Fibroblast of skin of abdomen (primary cell): ENCODE results near the gene WASF3.
"Not testable (repeated sequence)": the region's sequence is repeated elsewhere in the genome, so short reads cannot be mapped to it uniquely, and the experiment has no call there.

Source experiments
- DNase-seq: peaks from one replicate; pipeline ENCODE4 v3.0.0-alpha.2; 2013

WASF3 gene

DNA sequence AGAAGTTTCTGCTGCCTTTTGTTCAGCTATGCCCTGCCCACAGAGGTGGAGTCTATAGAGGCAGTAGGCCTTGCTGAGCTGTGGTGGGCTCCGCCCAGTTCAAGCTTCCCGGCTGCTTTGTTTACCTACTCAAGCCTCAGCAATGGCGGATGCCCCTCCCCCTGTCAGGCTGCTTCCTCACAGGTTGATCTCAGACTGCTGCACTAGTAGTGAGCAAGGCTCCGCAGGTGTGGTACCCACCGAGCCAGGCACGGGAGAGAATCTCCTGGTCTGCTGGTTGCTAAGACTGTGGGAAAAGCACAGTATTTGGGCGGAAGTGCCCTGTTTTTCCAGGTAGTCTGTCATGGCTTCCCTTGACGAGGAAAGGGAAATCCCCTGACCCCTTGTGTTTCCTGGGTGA, 78.6 kb downstream of the WASF3 start:
- DNase-seq: not testable (repeated sequence)

DNA sequence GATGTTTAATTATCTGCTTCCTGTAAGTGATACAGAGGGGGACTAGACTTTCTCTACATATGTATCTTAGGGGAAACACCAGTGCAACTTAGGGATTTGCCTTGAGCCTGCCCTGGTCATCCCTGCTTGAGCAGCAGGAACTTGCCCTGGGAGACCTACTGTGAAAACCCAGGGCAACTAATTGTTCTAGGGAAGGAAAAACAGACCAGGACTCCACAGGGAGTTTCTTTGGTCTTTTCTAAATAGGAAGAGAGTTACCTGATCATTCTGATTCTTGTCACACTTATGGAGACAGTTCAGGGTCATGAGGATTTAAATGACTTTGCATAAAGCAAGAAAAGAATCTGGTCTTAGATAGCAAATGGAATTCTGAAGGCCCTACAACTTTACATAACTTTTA, 89.1 kb downstream of the WASF3 start:
- DNase-seq: no peak

DNA sequence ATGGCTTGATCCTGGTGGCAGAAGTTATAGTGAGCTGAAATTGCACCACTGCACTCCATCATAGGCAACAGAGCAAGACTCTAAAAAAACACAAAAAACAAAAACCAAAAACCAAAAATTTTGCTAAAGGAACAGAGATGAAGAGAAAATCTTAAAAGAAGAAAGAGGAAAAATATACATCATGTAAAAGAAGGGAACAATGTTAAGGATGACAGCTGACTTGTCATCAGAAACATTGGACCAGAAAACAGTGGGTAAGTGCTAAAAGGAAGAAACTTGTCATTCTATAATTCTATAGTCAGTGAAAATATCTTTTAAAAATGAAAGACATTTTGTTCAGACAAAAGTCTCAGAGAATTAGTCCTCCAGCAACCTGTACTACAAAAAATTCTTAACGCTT, 93.8 kb downstream of the WASF3 start:
- DNase-seq: no peak

DNA sequence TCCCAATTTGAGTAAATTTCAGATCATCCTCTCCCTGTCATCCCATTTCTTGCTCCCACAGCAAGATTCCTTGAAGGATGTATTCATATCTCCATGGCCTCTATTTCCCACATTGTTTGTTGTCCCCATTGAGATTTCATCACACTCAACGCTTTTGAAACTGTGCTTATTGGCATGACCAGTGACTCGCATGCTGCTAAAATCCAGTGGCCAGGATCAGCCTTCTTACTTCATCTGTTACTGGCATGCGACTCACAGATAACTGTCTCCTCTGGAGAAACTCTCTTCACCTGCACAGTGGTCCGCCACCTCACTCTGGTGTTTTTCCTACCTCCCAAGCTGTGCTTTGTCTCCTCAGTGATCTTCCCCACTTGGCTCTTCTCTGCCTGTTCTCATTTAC, 95.8 kb downstream of the WASF3 start:
- peak; percentile 24 for DNase-seq

DNA sequence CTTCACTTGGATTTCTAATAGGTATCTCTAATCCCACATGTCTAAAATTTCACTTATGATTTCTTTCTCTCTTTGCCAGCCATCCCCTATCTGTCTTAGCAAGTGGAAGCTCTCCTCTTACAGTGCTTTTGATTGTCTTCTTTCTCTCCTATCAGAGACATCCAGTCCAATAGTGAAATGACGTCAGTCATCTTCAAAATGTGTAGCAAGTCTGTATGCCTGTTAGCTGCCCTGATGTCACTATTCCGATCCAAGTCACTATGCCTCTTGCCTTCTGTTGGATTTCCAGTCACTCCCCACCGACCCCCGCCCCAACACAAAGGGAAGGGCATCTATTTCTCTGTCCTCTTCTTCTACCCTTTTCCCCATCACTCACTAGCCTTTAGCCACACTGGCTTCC, 96.4 kb downstream of the WASF3 start:
- no peak for DNase-seq

DNA sequence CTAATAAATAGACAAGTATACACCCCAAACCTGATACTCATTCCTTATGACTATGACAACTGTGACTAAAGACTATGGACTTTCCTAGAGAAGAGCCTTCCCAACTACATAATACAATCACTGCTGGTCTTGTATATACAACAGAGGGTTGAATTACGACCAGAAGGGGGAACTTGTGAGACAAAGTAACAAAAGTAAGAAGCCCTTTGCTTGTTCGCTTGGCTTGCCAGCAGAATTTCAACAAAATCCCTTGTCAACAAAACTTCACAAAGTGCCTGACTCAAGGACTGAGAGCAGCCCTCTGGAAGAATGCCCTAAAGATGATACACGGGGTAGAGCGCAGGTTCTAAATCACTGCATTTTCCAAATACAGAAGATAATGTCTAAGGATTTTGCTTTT, 99.4 kb downstream of the WASF3 start:
- DNase-seq: no peak

DNA sequence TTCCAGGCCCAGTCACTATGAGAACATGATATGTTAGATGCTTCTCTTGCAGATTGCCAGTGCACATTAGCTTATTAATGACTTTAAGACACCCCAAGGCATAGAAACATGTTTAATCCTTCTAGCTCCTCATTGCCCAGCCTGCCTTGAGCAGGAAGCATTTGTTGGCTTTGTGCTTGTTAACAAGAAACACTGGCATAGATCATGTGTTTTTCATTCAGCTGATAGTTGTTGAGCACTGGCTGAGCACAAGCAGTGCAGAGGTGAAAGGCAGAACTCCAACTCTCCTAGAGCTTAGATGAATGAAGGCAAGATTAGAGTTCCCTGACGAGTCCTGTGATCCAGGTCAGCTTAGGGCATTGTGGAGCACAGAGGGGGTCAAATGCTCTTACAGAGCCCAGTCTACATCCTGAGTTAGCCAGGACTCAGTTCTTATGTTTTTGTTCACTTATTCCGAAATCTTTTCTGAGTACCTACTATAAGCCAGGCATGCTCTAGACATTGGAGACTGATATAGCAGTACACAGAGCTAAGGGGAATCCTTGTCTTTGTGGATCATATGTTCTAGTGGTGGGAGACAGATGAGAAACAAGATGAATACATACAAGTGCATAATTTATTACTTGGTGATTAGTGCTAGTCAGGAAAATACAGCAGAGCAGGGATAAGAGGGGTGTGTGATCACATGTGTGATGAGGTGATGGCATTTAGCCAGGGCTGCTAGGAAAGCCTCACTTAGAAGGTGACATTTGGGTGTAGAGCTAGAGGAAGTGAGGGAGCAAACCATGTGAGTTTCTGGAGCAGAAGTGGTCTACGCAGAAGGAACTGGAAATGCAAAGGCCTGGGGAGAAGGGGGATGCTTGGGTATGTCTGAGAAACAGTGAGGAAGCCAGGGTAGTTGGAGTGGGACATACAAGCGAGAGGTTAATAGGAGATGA, 101.2 kb downstream of the WASF3 start:
- DNase-seq: no peak

DNA sequence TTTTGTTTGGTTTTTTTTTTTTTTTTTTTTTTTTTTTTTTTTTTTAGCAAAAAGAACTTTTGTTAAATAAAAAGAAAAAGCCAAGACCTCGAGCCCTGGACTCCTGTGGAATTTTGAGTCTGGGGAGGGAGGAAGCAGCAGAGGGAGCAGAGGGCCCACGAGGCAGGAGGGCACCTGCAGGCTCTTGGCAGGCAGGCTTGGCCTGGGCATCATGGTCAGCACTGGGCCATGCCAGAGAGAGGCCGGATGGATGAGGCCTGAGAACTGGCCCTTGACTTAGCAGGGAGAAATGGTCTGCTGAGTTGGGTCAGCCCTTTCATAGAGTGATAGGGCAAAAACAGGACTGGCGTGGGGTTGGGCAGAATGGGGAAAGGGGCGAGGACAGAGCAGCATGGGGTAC, 102.7 kb downstream of the WASF3 start:
- DNase-seq: no peak

DNA sequence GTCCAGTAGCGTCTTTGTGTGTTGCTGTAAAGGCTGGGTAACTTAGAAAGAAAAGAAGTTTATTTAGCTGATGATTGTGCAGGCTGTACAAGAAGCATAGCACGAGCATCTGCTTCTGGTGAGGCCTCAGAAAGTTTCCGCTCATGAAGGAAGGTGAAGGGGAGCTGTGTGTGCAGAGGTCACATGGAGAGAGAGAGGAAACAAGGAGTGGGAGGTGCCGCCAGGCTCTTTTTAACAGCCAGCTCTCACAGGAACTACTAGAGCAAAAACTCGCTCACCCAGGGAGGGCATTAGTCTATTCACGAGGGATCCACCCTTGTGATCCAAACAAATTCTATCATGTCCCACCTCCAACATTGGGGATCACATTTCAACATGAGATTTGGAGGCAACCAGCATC, 103.3 kb downstream of the WASF3 start:
- no peak for DNase-seq

DNA sequence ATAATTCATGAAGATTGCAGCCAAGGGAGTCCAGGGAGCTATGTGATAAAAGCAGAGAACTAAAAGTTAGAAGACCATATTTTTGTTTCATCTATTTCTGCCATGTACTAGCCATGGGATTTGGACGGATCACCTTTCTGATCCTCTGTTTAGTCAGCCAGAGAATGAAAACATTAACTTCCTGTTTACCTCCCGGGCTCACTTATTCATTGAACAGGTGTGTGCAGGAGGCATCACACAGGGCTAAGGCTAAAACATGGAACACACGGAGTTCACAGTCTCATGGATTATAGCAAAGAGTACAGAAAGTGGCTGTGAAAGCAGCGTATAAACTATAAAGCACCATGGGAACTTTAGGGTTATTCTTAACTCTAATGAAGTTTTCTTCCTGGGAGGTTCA, 106.3 kb downstream of the WASF3 start:
- DNase-seq: no peak

DNA sequence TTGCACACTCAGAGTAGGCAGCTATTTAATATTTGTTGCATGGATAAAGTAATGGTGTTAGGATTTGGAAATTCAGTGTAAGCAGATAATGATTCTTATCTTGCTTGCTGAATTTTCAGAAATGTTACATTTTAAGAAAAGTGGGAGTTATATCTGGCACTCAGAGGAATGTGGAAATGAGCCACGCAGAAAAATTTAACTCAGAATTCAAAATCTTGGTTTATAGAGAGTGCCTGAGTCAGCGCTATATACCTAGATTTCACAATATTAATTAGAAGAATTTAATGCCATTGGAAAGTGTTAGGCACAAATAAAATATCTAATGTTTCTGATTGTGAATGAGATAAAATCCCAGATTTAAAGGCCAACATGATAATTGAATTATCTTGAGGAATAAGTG, 106.8 kb downstream of the WASF3 start:
- DNase-seq: no peak

DNA sequence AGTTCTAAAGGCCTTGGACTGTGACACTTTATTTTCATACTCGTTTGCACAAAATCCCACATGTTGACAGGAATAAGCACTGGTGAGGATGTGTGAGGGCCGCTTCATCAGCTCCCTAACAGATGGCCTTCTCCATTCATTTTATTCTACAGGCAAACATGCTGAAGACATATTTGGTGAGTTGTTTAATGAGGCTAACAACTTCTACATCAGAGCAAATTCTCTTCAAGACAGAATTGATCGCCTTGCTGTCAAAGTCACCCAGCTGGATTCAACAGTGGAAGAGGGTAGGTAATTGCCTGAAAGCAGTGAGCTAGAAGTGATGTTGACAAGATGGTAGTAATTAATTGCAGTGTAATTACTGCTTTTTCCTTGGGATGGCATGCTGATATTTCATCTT, 107.4 kb downstream of the WASF3 start:
- peak; percentile 28 for DNase-seq

DNA sequence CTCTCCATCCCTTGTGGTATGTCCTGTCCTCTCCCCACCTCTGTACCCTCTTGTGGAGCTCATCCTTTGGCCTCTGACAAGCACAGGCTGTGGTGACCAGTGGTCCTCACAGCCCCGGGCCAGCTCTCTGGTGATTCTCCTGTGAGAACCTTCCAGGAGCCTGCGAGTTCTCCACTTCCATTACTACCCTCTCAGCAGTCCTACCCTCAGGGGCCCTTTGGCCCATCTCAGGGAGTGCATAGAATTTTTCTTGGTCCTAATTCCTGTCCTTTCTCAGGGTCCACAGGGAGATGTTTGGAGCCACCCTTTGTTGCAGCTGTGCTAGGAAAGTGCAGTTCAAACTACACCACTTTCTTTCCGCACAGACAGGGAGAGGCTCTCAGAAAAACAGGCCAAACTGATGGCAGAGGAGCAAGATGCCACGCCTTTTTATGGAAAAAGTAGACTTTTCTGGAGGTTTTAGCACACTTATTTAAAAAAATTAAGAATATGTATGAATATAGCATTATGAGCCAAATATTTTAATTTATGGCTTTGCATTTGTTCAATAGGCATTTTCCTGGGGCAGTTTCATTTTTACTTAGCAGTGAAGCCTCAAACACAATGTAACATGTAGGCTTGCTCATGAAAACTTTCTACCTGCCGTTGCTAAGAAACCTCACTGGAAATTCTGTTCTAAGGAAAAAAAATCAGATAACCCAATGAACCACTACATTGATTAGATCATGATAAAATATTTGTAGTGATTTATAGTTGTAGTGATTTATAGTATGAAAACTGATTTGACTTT, 111.1 kb downstream of the WASF3 start:
- no peak for DNase-seq

DNA sequence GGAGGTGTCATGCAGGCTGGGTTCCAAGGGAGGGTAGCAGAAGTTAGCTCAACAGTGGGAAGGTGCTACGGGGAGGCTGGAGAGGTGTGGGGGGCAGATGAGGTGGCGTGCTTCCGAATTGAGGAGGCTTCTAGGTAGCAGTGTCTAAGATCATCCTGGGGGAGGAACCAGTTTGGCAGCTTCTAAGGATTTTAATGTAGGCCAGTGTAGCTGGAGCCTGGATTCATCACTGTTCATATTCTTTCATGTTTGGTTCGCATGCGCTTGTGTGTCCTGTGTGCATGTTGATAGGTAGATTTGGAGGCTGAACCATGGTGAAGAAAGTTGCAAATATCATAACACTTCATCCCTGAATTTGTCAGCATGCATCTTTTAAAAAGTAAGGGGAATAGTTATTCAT, 116.4 kb downstream of the WASF3 start:
- DNase-seq: no peak

DNA sequence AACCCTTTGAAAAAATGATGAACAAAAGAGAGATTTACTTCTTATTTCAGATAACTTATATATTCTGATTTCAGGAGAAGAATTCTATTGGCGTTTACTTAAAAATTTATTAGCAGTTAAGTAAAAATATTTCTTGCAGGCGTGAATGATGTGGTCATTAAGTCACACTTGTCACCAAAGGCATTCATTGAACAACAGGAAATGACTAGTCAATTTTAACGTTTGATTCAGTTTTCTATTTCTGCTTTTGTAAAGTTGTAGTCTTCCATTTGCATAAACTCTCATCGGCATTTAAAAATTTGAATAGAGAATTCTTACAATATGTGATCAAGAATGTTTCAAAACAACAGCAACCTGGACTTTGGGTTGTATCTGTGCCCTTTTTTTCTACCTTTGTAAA, 119.7 kb downstream of the WASF3 start:
- DNase-seq: no peak

DNA sequence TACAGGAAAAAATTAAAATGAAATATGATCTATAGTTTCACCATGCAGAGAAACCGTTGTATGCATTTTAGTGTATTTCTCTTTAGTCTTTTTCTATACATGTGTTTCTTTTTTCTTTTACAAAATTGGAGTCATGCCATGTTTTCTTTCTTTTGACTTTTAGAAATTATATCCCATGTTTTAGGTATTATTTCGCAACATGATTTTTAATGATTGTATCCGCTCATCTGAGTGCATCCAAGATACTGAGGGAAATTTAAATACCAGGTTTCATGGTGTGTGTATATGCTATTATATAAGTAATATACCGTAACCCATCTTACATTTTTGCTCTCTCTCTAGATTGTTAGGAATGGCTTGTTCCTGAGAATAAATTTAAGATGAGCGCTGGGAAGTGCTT, 120.8 kb downstream of the WASF3 start:
- no peak for DNase-seq

DNA sequence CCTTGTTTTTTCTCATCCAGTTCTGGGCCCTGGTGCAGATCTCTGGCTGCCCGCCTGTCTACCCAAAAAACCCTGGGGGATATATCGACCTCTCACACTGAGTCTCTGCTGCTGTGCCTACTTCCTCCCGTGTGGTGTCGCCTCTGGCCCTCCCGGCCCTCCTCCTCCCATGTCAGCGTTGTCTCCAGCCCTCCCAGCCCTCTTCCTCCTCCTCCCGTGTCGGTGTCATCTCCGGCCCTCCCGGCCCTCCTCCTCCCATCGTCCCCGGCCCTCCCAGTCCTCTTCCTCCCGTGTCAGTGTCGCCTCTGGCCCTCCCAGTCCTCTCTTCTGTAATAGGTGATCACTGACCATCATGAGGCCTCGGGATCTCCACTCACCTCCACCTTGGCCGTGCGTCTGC, 121.3 kb downstream of the WASF3 start:
- DNase-seq: no peak

DNA sequence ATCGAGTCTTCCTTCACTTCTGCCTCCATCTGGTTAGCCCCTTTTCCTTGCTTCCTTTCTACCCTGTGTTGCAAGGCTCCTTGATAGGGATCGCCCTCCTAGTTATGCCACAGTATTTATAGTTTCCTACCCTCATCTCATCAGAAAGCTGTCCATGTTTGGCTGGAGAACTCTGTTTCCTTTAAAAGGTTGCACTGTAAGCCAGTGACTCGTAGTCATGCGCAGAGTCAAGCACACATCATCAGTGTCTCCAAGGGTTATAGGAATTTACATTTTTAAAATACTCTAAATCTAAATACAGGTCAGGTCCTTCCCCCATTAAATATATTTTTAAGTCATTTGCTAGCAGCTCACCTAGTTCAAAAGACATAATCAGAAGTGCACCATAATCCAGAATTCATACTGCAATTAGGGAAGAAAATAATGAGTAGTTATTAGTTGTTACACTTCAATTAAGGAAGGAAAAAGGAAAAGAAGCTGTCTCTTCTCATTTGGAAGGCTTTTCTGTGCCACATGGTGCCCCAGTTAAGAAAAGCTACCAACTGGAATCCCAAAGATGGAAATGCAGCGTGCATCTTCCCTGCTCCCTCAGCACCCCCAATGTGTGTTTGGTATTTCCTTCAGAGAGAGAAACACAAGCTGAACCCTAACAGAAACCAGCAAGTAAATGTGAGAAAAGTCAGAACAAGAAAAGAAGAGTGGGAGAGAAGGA, 122.1 kb downstream of the WASF3 start:
- peak; percentile 69 for DNase-seq

DNA sequence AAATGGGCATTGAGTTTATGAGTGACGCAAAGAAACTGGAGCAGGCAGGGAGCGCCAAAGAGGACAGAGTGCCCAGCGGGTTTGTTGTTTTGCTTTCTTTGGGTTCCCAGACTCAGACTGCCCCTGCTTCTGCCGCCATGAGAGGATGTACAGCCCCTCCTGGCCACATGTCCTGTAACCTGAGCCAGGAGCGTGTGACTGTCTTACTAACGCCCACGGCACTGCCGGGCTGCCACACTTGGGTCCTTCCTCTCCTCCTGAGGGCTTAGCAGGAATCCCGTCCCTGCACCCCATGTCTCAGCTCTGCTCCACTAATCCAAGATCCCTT, 122.6 kb downstream of the WASF3 start:
- peak; percentile 33 for DNase-seq

DNA sequence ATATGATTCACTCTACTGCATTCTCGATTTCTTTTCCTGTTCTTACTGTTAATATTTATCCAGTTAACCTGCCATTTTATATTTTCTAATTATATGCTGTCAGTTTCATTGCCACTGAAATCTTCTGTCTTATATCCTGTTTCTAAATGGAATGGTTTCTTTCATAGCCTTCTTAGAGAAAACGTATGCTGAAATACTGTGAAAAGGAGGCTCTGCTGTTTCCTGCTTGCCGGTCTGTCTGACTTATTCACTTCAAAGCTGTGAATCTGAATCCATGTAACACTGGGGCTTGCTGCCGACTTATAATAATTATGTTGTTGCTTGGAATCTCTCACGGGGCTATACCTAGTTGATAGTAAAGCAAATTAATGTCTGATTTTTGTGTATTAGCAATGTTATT, 123.1 kb downstream of the WASF3 start:
- no peak for DNase-seq

DNA sequence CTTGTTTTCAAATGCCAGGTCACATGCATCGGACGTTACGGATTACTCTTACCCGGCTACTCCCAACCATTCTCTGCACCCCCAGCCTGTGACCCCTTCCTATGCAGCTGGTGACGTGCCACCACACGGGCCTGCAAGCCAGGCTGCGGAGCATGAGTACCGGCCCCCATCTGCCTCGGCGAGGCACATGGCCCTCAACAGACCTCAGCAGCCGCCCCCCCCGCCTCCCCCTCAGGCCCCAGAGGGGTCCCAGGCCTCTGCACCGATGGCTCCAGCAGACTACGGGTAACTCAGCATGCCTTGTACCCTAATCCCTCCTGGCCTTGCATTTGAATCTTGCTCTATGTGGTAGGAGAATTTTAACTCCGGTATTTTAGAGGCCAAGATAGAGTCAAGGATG, 123.6 kb downstream of the WASF3 start:
- no peak for DNase-seq

DNA sequence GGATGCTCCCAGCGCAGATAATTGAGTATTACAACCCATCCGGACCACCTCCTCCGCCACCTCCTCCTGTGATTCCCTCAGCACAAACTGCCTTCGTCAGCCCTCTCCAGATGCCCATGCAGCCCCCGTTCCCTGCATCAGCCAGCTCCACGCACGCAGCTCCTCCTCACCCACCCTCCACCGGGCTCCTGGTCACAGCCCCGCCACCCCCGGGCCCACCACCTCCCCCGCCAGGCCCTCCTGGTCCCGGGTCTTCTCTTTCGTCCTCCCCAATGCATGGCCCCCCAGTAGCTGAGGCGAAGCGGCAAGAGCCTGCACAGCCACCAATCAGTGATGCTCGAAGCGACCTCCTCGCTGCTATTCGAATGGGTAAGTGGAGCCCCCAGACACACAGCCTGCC, 125.1 kb downstream of the WASF3 start:
- no peak for DNase-seq

DNA sequence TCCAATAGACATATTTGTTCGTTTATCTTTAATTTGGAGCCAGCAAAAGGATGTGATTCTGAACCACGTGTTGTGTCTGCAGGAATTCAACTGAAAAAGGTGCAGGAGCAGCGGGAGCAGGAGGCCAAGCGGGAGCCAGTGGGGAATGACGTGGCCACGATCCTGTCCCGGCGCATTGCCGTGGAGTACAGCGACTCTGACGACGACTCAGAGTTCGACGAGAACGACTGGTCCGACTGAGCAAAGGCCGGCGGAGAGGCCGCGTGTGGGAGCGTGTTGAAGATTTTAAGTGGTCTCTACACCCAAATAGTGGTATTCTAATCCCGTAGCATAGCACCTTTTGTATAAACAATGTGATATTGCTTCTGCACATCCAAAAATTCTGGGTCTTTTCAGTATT, 128.1 kb downstream of the WASF3 start:
- DNase-seq: no peak

DNA sequence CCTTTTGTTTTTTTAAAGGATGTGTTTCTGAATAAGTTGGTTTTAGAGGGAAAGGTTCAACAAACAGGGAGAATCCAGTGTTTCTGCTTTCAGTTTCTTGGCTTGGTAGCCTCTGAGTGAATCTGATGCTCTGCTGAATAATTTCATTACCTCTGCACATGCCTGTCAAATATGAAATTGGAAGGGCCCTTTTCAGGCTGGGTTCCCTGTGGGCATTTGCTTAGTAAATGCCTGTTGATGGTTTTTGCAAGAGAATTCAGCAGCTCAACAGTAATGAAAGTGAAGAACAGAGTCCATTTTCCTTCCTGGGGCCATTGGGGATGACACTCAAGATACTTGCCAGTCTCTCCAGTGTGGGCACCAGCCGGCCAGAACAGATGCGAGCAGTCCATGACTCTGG, 128.8 kb downstream of the WASF3 start:
- DNase-seq: no peak
